Nephron progenitor cell (in vitro differentiated cells): ENCODE data around the gene CXorf58.

Source experiments
- DNase-seq: peaks from one replicate; pipeline ENCODE4 v3.0.0; 2021
- H3K27ac Mint-ChIP-seq: 2 replicates; pipeline ENCODE4 v1.8.0; 2021; ENCODE audit warnings: mild to moderate bottlenecking, moderate library complexity, mixed read lengths
- H3K27me3 Mint-ChIP-seq: 2 replicates; pipeline ENCODE4 v1.8.0; 2021; ENCODE audit warnings: mild to moderate bottlenecking, low read depth, mixed read lengths; ENCODE audit not compliant: poor library complexity
- H3K36me3 Mint-ChIP-seq: 2 replicates; pipeline ENCODE4 v1.8.0; 2021; ENCODE audit warnings: low read depth, mixed read lengths
- H3K4me1 Mint-ChIP-seq: 2 replicates; pipeline ENCODE4 v1.8.0; 2021; ENCODE audit warnings: mixed read lengths
- H3K4me3 Mint-ChIP-seq: 2 replicates; pipeline ENCODE4 v1.8.0; 2021; ENCODE audit warnings: mild to moderate bottlenecking, moderate library complexity, mixed read lengths
- H3K9me3 Mint-ChIP-seq: 2 replicates; pipeline ENCODE4 v1.8.0; 2021; ENCODE audit warnings: mild to moderate bottlenecking, moderate library complexity, mixed read lengths
- TF ChIP-seq, protein P1 (sequence below): fragments of 200-600 bp; sonication (generic); IDR thresholded peaks from 2 replicates; pipeline ENCODE4 v1.5.0; 2021; ENCODE audit warnings: antibody characterized with exemption

CXorf58 gene

DNA sequence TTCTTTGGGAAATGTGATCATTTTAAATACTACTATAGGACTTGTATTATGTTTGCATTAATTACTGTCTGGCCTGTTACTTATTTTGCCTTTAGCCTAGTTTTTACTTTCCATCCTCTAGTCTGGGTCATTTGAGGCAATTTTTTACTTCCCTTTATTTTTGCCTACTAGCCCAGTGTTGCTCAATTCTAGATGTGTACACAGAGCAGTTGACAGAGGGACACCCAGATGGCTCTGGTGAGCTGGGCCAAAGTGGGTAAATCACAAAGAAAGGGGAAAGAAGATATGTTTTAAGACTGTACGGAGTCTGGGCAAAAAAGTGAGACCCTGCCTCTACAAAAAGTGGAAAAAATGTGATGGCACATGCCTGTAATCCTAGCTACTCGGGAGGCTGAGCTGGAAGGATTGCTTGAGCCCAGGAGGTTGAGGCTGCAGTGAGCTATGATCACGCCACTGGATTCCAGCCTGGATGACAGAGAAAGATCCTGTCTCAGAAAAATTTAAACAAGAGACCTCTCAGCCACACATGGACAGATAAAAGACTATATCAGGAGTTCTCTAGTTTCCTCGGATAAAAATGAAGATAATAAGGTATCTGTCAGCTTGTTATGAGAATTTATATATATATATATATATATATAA lies 35.8 kb upstream of the CXorf58 start:
- TF ChIP-seq, protein P1, sequence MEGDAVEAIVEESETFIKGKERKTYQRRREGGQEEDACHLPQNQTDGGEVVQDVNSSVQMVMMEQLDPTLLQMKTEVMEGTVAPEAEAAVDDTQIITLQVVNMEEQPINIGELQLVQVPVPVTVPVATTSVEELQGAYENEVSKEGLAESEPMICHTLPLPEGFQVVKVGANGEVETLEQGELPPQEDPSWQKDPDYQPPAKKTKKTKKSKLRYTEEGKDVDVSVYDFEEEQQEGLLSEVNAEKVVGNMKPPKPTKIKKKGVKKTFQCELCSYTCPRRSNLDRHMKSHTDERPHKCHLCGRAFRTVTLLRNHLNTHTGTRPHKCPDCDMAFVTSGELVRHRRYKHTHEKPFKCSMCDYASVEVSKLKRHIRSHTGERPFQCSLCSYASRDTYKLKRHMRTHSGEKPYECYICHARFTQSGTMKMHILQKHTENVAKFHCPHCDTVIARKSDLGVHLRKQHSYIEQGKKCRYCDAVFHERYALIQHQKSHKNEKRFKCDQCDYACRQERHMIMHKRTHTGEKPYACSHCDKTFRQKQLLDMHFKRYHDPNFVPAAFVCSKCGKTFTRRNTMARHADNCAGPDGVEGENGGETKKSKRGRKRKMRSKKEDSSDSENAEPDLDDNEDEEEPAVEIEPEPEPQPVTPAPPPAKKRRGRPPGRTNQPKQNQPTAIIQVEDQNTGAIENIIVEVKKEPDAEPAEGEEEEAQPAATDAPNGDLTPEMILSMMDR: no peak
- Mint-ChIP-seq H3K27ac (no peak overlapping the region), H3K4me1 (peaks cover 11% of the 10 kb centered on the region), H3K4me3 (no peak overlapping the region), H3K9me3 (no peaks in the 10 kb centered on the region), H3K27me3 (no peaks in the 10 kb centered on the region), H3K36me3 (peaks cover 79% of the 10 kb centered on the region)
- DNase-seq: no peak

DNA sequence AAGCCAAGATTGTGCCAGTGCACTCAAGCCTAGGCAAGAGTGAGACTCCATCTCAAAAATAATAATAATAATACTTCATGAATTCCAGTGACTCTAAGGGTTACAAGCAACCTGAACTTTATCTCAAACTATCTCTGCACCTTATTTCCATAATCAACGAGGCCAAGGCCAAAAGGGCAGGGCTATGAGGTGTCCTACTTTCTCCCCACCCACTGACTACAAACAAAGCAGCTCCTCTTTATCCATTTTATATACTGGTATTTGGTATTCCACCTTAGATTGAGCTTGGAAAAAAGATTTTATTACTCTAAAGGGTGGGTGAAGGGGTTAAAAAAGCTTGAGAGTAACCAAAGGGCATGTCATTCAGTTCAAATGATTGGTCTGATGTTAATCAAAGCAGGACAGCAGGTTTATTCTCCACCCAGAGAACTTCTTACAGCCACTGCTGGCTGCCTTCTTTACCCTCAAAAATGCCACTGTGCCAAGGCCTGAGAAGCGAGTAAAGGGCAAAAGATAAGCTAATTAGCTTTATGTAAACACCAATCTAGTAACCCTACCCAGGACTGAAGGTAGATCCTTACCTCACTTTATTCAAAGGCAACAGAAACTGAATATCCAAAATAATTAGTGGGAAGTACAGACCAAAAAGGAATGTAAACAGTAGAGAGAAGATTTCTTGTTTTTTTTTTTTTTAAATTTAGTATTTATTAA lies 28.3 kb upstream of the CXorf58 start:
- H3K27me3 Mint-ChIP-seq: peaks cover 2% of the 10 kb centered on the region
- no peak overlapping the region for H3K4me3 Mint-ChIP-seq
- H3K9me3 Mint-ChIP-seq: no peaks in the 10 kb centered on the region
- peaks cover 31% of the 10 kb centered on the region for H3K4me1 Mint-ChIP-seq
- TF ChIP-seq, protein P1: no peak
- DNase-seq: no peak
- H3K36me3 Mint-ChIP-seq: peaks cover 59% of the 10 kb centered on the region
- peak overlapping the region; percentile 97 for H3K27ac Mint-ChIP-seq

DNA sequence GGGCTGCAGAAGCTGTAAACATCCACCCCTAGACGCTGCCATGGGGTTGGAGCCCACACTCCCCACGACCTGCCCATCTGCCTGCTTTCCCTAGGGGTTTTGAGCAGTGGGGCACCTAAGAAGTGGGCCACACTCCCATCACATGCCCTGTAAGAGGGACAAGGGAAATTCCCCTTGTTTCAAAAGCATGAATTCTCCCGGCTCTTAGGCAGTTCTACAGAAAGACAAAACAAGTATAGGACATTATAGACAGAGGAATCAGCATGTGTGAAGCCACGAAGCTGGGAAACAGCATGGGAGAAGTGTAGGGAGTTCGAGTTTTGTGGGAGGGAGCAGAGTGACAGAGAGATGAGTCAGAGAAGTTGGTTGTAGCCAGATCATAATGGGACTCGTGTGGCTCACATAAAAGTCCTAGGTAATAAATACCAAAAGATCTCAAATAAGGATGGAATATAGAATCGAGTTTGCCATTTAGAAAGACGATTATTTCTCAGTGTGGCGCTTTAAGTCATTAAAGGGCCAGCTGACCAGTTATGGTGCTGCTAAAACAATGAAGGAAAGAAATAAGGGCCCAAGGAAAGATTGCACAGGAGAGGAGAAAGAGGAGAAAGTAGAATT lies 24.0 kb upstream of the CXorf58 start:
- peak overlapping the region; percentile 33 for H3K4me3 Mint-ChIP-seq
- H3K27ac Mint-ChIP-seq: peak overlapping the region; percentile 9
- H3K36me3 Mint-ChIP-seq: peaks cover 46% of the 10 kb centered on the region
- TF ChIP-seq, protein P1: no peak
- no peak for DNase-seq
- H3K4me1 Mint-ChIP-seq: peaks cover 49% of the 10 kb centered on the region
- H3K27me3 Mint-ChIP-seq: peaks cover 2% of the 10 kb centered on the region
- no peaks in the 10 kb centered on the region for H3K9me3 Mint-ChIP-seq

DNA sequence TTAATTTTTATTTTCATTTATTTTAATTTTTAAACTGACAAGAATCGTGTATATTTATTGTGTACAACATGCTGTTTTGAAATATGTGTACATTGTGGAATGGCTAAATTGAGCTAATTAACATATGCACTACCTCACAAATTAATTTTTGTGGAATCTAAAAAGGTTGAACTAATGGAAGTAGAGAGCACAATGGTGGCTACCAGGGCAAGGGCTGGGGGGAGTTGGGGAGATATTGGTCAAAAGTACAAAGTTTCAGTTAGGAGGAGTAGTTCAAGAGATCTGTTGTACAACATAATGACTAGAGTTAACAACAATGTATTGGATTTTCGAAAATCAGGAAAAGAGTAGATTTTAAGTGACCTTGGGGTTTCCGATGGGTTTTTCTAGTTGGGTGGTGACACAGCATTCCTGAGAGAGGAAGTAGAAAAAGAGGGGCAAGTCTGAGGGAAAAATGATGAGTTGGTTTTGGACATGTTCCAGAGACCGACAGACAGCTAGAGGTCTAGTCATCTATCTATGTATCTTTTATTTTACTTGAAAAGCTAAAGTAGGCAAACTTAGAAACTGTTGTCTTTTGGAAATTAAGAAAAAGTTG lies 23.3 kb upstream of the CXorf58 start:
- Mint-ChIP-seq H3K27me3 (peaks cover 2% of the 10 kb centered on the region), H3K4me1 (peaks cover 54% of the 10 kb centered on the region), H3K4me3 (no peak overlapping the region), H3K9me3 (no peaks in the 10 kb centered on the region), H3K36me3 (peaks cover 43% of the 10 kb centered on the region), H3K27ac (peak overlapping the region; percentile 28)
- TF ChIP-seq, protein P1: no peak
- no peak for DNase-seq

DNA sequence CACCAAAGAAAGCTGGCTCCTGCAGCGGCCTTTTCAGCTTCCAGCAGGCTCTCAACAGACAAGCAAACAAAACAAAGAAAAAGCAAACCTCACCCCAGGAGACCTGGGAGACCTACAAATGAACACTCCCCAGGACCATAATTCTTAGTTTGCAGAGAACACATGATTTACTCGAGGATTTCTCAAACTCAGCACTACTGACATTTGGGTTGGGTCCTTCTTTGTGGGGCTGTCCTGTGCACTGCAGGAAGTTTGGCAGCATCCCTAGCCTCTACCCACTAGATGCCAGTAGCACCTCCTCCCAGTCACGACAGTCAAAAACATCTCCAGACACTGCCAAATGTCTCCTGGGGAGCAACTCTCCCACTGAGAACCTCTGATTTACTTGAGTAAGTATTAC lies 22.0 kb upstream of the CXorf58 start:
- H3K9me3 Mint-ChIP-seq: peaks cover under 1% of the 10 kb centered on the region
- H3K36me3 Mint-ChIP-seq: peaks cover 45% of the 10 kb centered on the region
- H3K27ac Mint-ChIP-seq: peak overlapping the region; percentile 87
- H3K4me3 Mint-ChIP-seq: no peak overlapping the region
- TF ChIP-seq, protein P1: no peak
- DNase-seq: no peak
- H3K27me3 Mint-ChIP-seq: peaks cover 2% of the 10 kb centered on the region
- H3K4me1 Mint-ChIP-seq: peaks cover 56% of the 10 kb centered on the region
